HG02798 (cell line): Measurements from ENCODE around the gene OSBPL8.
"Not testable (repeated sequence)": the region's sequence is repeated elsewhere in the genome, so short reads cannot be mapped to it uniquely, and the experiment has no call there.

ENCODE experiments used
- ATAC-seq: cut with Tn5 transposase; IDR thresholded peaks from one replicate; pipeline ENCODE4 v1.9.1; 2021; ENCODE audit warnings: mild to moderate bottlenecking; ENCODE audit not compliant: unreplicated experiment, poor library complexity

OSBPL8 gene

GRCh38 chr12:76329159-76329558, 230.4 kb downstream of the OSBPL8 start:
- no peak for ATAC-seq

GRCh38 chr12:76319595-76320319, 239.8 kb downstream of the OSBPL8 start:
- not testable (repeated sequence) for ATAC-seq

GRCh38 chr12:76318773-76319594, 240.6 kb downstream of the OSBPL8 start:
- ATAC-seq, result no peak

DNA sequence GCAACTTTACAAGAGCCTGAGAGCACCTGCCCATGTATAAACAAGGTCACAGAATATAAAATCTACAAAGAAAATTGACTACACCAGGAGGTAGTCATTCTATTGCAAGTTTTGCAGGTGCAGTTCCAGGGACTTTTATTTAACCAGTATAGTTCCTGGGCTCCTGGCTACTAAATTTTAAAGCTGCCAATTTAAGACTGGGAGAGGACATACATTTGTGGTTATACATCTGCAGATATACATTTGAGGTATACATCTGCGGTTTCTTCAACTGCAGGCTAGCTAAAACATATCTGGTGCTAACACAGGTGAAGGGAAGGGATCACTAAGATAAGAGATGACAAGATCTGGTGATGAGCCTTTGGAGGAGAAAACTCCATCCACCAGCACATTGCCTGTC, 241.6 kb downstream of the OSBPL8 start:
- no peak for ATAC-seq

GRCh38 chr12:76316468-76316867, 243.1 kb downstream of the OSBPL8 start:
- ATAC-seq, result no peak

GRCh38 chr12:76313299-76313698, 246.3 kb downstream of the OSBPL8 start:
- ATAC-seq, result no peak

- ATAC-seq, result no peak
These were observed 247.3 kb downstream of the OSBPL8 start for GRCh38 chr12:76312315-76312714.

GRCh38 chr12:76311796-76312195, 247.8 kb downstream of the OSBPL8 start:
- ATAC-seq, result no peak

GRCh38 chr12:76310110-76310509, 249.5 kb downstream of the OSBPL8 start:
- ATAC-seq, result no peak

DNA sequence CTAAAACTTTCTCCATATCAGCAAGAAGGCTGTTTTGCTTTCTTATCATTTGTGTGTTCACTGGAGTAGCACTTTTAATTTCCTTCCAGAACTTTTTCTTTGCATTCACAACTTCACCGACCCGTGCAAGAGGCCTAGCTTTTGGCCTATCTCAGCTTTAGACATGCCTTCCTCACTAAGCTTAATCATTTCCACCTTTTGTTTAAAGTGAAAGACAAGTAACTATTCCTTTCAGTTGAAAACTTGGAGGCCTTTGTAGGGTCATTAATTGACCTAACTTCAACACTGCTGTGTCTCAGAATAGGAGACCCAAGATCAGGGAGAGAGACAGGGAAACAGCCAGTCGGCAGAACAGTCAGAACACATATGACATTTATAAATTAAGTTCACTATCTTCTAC, 250.7 kb downstream of the OSBPL8 start:
- no peak for ATAC-seq

DNA sequence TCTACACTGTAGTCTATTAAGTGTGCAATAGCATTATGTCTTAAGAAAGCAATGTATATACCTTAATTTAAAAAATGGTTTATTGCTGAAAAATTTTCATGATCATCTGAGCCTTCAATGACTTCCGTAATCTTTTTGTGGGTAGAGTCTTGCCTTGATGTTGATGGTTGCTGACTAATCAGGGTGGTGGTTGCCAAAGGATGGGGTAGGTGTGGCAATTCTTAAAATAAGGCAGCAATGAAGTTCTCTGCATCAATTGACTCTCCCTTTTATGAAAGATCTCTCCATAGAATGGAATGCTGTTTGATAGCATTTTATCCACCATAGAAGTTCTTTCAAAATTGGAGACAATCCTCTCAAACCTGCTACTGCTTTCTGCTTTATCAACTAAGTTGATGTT, 252.5 kb downstream of the OSBPL8 start:
- no peak for ATAC-seq

DNA sequence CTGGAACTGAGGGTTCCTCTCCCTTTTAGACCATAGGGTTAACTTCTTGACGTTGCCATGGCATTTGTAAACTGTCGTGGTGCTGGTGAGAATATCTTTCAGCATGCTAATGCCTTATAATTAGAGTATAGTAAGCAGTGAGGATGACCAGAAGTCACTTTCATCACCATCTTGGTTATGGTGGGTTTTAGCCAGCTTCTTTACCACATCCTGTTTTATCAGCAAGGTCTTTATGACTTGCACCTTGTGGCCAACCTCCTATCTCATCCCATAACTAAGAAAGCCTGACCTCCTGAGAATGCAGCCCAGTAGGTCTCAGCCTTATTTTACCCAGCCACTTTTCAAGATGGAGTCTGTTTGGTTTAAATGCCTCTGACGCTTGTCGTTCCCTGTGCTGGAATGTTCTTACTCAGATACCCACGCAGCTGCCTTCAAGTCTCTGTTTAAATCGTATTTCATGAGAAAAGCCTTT, 255.5 kb downstream of the OSBPL8 start:
- no peak for ATAC-seq

DNA sequence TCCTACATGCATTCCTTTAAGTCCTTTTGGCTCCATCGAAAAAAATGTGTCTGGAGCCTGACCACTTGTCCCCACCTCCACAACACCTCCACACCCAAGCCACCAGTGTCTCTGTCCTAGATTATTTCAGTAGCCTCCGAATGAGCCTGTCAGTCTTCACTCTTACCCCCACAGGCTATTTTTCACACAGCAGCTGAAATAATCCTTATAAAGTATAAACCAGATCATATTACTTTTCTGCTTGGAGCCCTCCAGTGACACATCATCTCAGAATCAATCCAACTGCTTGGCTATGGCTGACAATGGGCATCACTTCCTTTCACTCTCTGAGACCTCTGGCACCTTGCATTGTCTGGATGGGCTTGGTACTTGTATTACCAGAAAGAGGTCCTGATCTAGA, 256.2 kb downstream of the OSBPL8 start:
- no peak for ATAC-seq
